T-cell (primary cell): ENCODE results near the gene NT5C2. TPM values are rescaled to one million over a fixed set of nuclear protein-coding genes. Genes with fewer than 3 reads are reported as not detected.

Experiments
- ATAC-seq, 4 experiments: fragments of 200-7000 bp in 3 of 4; fragments of 150-1000 bp in 1 of 4; cut with Tn5 transposase; replicated peaks in 1 of 4; 1 replicate in 3 of 4; 2 replicates in 1 of 4; pipeline ENCODE4 v1.10.0; 2021; ENCODE audit warnings: moderate library complexity in 3 of 4, mild to moderate bottlenecking in 2 of 4, moderate number of reproducible peaks in 1 of 4
- CTCF ChIA-PET, 2 donors: fragments of 300-600 bp; sonication (Branson Sonifier 250); formaldehyde crosslinking; loops; one replicate each; lab custom pipeline; 2022; ENCODE audit warnings: antibody characterized with exemption in 2 of 2; lab: Charles Lee
- POLR2A ChIA-PET, 2 donors: fragments of 300-600 bp; sonication (Branson Sonifier 250); formaldehyde crosslinking; loops; one replicate each; lab custom pipeline; 2022; ENCODE audit warnings: antibody characterized with exemption in 2 of 2; lab: Charles Lee
- DNase-seq, 35 experiments: peaks; one replicate each; pipeline versions ENCODE4 v3.0.0 to v3.0.0-alpha.2; 2013 to 2023
- H3K27ac ChIP-seq: one replicate; pipeline ENCODE4 v1.5.1; 2013; ENCODE audit warnings: low read length
- H3K27me3 ChIP-seq, 2 experiments: replicated peaks in 1 of 2; 1 replicate in 1 of 2; 2 replicates in 1 of 2; pipeline versions ENCODE4 v1.6.1 to v1.7.0; 2013; ENCODE audit warnings: low read length in 1 of 2, mixed read lengths in 1 of 2; ENCODE audit not compliant: control insufficient read depth in 2 of 2, insufficient read depth in 2 of 2; ENCODE audit errors: extremely low read depth in 1 of 2
- H3K36me3 ChIP-seq, 2 donors: 1 replicate in 1 of 2; 2 replicates in 1 of 2; pipeline versions ENCODE4 v1.6.1 to v1.7.0; 2013; ENCODE audit warnings: low read length in 1 of 2; ENCODE audit not compliant: control insufficient read depth in 2 of 2, insufficient read depth in 1 of 2; ENCODE audit errors: extremely low read depth in 1 of 2
- H3K4me1 ChIP-seq, 2 experiments: 1 replicate in 1 of 2; 2 replicates in 1 of 2; pipeline versions ENCODE4 v1.6.1 to v1.7.0; 2013; ENCODE audit warnings: low read length in 2 of 2, mixed read lengths in 1 of 2; ENCODE audit not compliant: insufficient read depth in 2 of 2, control insufficient read depth in 1 of 2; ENCODE audit errors: extremely low read depth in 1 of 2
- H3K4me3 ChIP-seq, 2 donors: 1 replicate in 1 of 2; 2 replicates in 1 of 2; pipeline versions ENCODE4 v1.5.1 to v1.7.0; 2013; ENCODE audit warnings: mild to moderate bottlenecking in 2 of 2, low read length in 1 of 2, moderate library complexity in 1 of 2; ENCODE audit not compliant: control insufficient read depth in 1 of 2; ENCODE audit errors: extremely low read depth in 1 of 2
- H3K9me3 ChIP-seq: 2 replicates; pipeline ENCODE4 v1.7.0; 2013
- H3K27ac Mint-ChIP-seq, 2 donors: one replicate each; pipeline ENCODE4 v1.8.0; 2020 to 2021; ENCODE audit warnings: mild to moderate bottlenecking in 2 of 2, mixed read lengths in 2 of 2
- H3K27me3 Mint-ChIP-seq, 2 donors: one replicate each; pipeline ENCODE4 v1.8.0; 2021 to 2022; ENCODE audit warnings: mixed read lengths in 2 of 2
- H3K36me3 Mint-ChIP-seq: one replicate; pipeline ENCODE4 v1.8.0; 2021; ENCODE audit warnings: mixed read lengths
- H3K4me1 Mint-ChIP-seq, 3 donors: one replicate each; pipeline ENCODE4 v1.8.0; 2020 to 2022; ENCODE audit warnings: mixed read lengths in 3 of 3, mild to moderate bottlenecking in 1 of 3
- H3K4me3 Mint-ChIP-seq, 3 donors: one replicate each; pipeline ENCODE4 v1.8.0; 2020 to 2022; ENCODE audit warnings: mild to moderate bottlenecking in 3 of 3, mixed read lengths in 3 of 3, moderate library complexity in 3 of 3
- H3K9me3 Mint-ChIP-seq, 3 donors: one replicate each; pipeline ENCODE4 v1.8.0; 2020 to 2022; ENCODE audit warnings: mixed read lengths in 3 of 3
- WGBS: methylation state at CpG from one replicate; pipeline ENCODE4 v1.1.5; 2013; ENCODE audit warnings: missing lambda C conversion rate; ENCODE audit not compliant: insufficient coverage; 5-methylcytosine and 5-hydroxymethylcytosine counted together
- total RNA-seq, 35 experiments: library from RNA in 6 of 35; stranded (reverse) in 6 of 35; fragments of 120-200 nt in 1 of 35; gene quantifications; one replicate each; pipeline versions ENCODE4 v1.2.1 to v1.2.4 and lab custom pipeline; 2013 to 2026

Gene NT5C2
- total RNA-seq, 5 donors from 2014 or later (not counting 1 experiment from before 2014, with no cell fraction given): 49.7 to 63.5 (median 54.0) TPM

DNA sequence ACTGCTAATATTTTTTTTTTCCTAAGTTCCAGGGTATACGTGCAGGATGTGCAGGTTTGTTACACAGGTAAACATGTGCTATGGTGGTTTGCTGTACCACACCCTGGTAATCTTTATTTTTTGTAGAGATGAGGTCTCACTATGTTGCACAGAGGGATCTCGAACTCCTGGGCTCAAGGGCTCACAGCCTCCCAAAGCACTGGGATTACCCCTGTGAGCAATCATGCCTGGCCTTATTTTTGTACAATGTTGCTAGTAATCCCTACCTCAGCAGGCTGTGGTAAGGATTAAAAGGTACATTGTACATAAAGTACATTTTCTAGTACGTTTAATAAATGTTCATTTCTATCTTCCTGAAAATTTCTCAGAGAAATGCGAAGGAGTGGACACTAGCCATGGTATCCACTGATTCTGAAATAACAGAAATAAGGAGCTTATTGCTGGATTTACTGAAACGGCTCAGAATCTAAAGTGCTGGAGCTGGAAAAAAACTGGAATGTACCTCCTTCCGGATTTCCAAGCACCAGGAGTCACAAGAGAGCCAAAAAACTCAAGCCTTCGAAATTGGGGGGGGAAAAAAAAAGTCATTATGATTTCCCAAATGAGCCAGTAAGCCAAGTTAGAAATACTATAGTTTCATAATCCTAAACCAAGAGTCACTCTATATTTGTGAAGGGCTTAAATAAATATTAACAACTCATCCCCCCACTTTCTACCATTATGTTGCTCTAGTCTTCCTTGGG, 69.6 kb downstream of the NT5C2 start:
- H3K4me1 ChIP-seq: peaks cover 0 to 2% of the 10 kb centered on the region in 2 experiments
- Mint-ChIP-seq H3K36me3 (peaks cover 10% of the 10 kb centered on the region), H3K27me3 (no peaks in the 10 kb centered on the region), H3K4me1 (peaks cover 6 to 30% (median 22%) of the 10 kb centered on the region in 3 donors), H3K4me3 (no peak overlapping the region), H3K9me3 (no peaks in the 10 kb centered on the region), H3K27ac (no peak overlapping the region)
- H3K27me3 ChIP-seq: no peaks in the 10 kb centered on the region
- H3K4me3 ChIP-seq: no peak overlapping the region
- 93% methylated on average over 3 of the region's 7 CpGs for WGBS
- no peaks in the 10 kb centered on the region for H3K9me3 ChIP-seq
- ATAC-seq (no peak), DNase-seq (no peak)
- ChIA-PET POLR2A (no interaction called here), CTCF (interaction anchor here in 1 of 2 donors (0.8 kb wide), 1 partner anchor 993 kb away, joined by 5 read pairs; no protein-coding TSS in a partner anchor)
- no peak overlapping the region for H3K27ac ChIP-seq
- H3K36me3 ChIP-seq: peaks cover 0 to 4% of the 10 kb centered on the region in 2 donors

DNA sequence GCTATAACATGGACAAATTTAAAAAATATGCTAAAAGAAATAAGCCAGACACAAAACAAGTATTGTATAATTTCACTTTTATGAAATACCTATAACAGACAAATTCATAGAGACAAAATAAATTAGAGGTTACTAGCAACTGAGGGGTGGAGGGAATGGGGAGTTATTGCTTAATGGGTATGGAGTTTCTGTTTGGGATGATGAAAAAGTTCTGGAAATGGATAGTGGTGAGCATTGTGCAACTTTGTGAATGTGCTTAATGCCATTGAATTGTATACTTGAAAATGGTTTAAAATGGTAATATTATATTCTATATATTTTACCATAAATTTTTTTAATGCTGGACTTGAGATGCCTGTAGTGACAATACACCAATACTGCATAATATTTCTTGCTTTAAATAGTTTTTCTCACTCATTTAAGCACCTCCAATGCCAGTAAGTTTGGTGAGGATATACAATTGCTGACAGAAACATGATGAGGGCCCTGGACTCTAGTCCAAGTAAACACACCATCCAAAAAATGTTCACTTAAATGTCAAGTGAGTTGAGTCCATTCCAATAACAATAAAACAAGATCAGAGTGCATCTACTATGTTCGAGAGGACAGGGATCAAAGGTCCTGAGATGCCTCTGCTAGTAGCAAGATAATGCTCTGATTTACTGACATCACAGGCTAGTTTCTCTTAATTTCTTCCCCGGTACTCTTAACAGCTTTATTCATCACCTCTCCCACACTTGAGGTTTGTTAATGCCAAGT, 71.9 kb downstream of the NT5C2 start:
- 100% methylated on average over 1 of the region's 2 CpGs for WGBS
- peaks cover 0 to 2% of the 10 kb centered on the region in 2 donors for H3K36me3 ChIP-seq
- no peak for ATAC-seq
- ChIA-PET POLR2A (no interaction called here), CTCF (no interaction called here)
- no peaks in the 10 kb centered on the region for H3K27me3 ChIP-seq
- H3K4me1 ChIP-seq: peaks cover 0 to 2% of the 10 kb centered on the region in 2 experiments
- no peak for DNase-seq
- peaks cover 5 to 32% (median 24%) of the 10 kb centered on the region in 3 donors for H3K4me1 Mint-ChIP-seq
- H3K4me3 Mint-ChIP-seq: no peak overlapping the region
- H3K4me3 ChIP-seq: no peak overlapping the region
- H3K9me3 Mint-ChIP-seq: no peaks in the 10 kb centered on the region
- no peaks in the 10 kb centered on the region for H3K9me3 ChIP-seq
- no peaks in the 10 kb centered on the region for H3K27me3 Mint-ChIP-seq
- no peak overlapping the region for H3K27ac Mint-ChIP-seq
- H3K27ac ChIP-seq: no peak overlapping the region
- peaks cover 6% of the 10 kb centered on the region for H3K36me3 Mint-ChIP-seq

DNA sequence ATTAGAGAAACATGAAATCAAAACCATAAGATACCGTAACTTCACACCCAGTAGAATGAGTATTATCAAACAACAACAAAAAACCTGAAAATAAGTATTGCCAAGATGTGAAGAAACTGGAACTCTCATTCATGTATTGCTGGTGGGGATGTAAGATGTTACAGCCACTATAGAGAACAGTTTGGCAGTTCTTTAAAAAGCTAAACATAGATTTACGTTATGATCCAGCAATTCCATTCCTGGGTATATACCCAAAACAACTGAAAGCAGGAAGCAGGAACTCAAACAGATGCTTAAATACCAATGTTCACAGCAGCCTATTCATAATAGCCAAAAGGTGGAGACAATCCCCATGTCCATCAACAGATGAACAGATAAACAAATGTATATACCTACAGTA, 72.5 kb downstream of the NT5C2 start:
- ATAC-seq (no peak), DNase-seq (no peak)
- no peaks in the 10 kb centered on the region for H3K9me3 ChIP-seq
- H3K9me3 Mint-ChIP-seq: no peaks in the 10 kb centered on the region
- ChIA-PET POLR2A (no interaction called here), CTCF (no interaction called here)
- H3K4me1 ChIP-seq: peaks cover 0 to 2% of the 10 kb centered on the region in 2 experiments
- H3K4me3 ChIP-seq: no peak overlapping the region
- no peak overlapping the region for H3K27ac ChIP-seq
- H3K4me1 Mint-ChIP-seq: peaks cover 0 to 26% (median 18%) of the 10 kb centered on the region in 3 donors
- H3K36me3 Mint-ChIP-seq: peaks cover under 1% of the 10 kb centered on the region
- no peak overlapping the region for H3K27ac Mint-ChIP-seq
- H3K4me3 Mint-ChIP-seq: no peak overlapping the region
- no peaks in the 10 kb centered on the region for H3K27me3 ChIP-seq
- no peaks in the 10 kb centered on the region for H3K27me3 Mint-ChIP-seq
- H3K36me3 ChIP-seq: no peaks in the 10 kb centered on the region
- WGBS: no CpG with 5 or more reads among the region's 2 CpGs

DNA sequence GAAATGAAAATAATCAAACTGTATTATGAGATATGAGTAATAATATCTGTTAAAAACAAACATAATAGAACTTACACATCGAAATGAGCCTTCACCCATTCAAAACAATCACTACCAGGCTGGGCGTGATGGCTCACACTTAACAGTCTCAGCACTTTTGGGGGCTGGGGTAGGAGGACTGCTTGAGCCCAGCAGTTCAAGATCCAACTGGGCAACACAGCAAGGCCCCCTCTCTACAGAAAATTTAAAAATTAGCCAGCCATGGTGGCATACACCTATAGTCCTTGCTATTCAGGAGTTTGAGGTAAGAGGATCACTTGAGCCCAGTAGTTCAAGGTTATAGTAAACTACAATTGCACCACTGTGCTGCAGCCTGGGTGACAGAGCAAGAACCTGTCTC, 75.8 kb downstream of the NT5C2 start:
- Histone ChIP-seq H3K27ac (no peak overlapping the region), H3K27me3 (no peaks in the 10 kb centered on the region), H3K4me1 (no peaks in the 10 kb centered on the region), H3K36me3 (no peaks in the 10 kb centered on the region), H3K4me3 (no peak overlapping the region), H3K9me3 (no peaks in the 10 kb centered on the region)
- no peak overlapping the region for H3K27ac Mint-ChIP-seq
- ChIA-PET CTCF (no interaction called here), POLR2A (interaction anchor here in 1 of 2 donors (0.5 to 0.6 kb wide), 2 partner anchors 73 to 122 kb away, joined by 3 to 6 read pairs; no protein-coding TSS in a partner anchor)
- WGBS: no CpG with 5 or more reads among the region's 2 CpGs
- ATAC-seq: no peak
- DNase-seq: no peak
- no peak overlapping the region for H3K4me3 Mint-ChIP-seq
- peaks cover 0 to 13% (median 6%) of the 10 kb centered on the region in 3 donors for H3K4me1 Mint-ChIP-seq
- H3K27me3 Mint-ChIP-seq: no peaks in the 10 kb centered on the region
- H3K36me3 Mint-ChIP-seq: peaks cover 3% of the 10 kb centered on the region
- H3K9me3 Mint-ChIP-seq: no peaks in the 10 kb centered on the region

DNA sequence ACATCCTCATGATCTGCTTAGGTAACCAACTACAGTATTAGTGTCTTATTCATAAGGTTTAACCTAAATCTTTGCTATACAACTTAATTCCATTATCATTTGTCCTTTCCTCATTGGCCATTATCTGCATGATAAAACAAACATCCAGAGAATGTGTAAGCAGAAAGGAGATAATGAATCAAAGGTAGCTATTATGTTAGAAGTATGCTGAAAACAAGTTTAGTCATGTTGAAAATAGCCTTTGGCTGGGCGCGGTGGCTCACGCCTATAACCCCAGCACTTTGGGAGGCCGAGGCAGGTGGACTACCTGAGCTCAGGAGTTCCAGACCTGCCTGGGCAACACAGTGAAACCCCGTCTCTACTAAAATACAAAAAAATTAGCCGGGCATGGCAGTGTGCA, 78.2 kb downstream of the NT5C2 start:
- H3K36me3 Mint-ChIP-seq: peaks cover 7% of the 10 kb centered on the region
- no peak for DNase-seq
- Histone ChIP-seq H3K36me3 (peaks cover 0 to 3% of the 10 kb centered on the region in 2 donors), H3K9me3 (no peaks in the 10 kb centered on the region), H3K27me3 (no peaks in the 10 kb centered on the region), H3K4me3 (no peak overlapping the region), H3K27ac (no peak overlapping the region), H3K4me1 (no peaks in the 10 kb centered on the region)
- H3K9me3 Mint-ChIP-seq: no peaks in the 10 kb centered on the region
- CTCF ChIA-PET: interaction anchor here in 1 of 2 donors (1.1 kb wide), 1 partner anchor 129 kb away, joined by 4 read pairs; no protein-coding TSS in a partner anchor
- no peak overlapping the region for H3K27ac Mint-ChIP-seq
- H3K4me1 Mint-ChIP-seq: peaks cover 0 to 8% (median 5%) of the 10 kb centered on the region in 3 donors
- no peaks in the 10 kb centered on the region for H3K27me3 Mint-ChIP-seq
- POLR2A ChIA-PET: no interaction called here
- no peak for ATAC-seq
- 98% methylated on average over 4 of the region's 6 CpGs for WGBS
- no peak overlapping the region for H3K4me3 Mint-ChIP-seq

DNA sequence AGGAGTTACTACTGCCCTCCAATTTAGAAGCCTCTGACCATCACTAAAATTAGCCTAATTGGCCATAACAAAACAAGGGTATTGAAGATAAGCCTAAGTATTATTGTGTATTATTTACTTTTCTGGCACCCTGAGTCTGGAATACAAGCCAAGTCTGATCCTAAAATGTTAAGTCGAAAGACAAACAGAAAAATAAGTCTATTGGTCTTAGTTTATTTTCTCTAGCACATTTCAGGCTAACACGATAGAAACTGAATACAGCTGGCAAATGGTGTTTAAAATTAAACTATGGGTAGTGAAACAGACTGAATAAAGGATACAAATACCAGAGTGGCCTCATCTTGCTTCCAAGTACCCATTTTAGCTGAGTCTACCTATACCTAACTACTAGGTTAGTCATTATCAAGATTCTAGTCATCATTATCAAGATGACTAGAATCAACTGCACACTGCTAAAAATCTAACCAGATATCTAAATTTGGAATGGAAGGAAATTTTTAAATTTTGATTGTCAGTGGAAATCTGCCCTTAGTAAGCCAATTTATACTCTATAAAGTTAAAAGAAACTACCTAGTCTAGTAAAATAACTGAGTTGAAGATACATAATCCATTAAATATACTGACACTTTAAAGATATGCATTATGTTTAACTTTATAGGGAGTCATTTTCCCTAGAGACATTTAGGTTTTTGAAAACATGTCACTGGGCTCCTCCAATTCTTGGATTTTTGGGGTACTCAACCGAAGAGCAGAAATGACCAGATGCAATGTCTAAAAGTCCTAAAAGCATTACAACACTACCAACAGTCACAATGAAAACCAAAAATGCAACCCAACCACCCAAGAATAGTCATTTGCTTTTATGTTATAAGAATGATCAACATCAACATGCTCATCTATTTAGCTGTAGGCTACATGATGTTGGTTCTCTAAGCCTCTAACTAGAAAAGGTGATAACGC, 80.9 kb downstream of the NT5C2 start:
- no CpG with 5 or more reads among the region's 4 CpGs for WGBS
- ATAC-seq (no peak), DNase-seq (no peak)
- POLR2A ChIA-PET: no interaction called here
- no peaks in the 10 kb centered on the region for H3K9me3 Mint-ChIP-seq
- no peaks in the 10 kb centered on the region for H3K4me1 ChIP-seq
- H3K27me3 Mint-ChIP-seq: no peaks in the 10 kb centered on the region
- H3K36me3 ChIP-seq: peaks cover 0 to 3% of the 10 kb centered on the region in 2 donors
- no peaks in the 10 kb centered on the region for H3K27me3 ChIP-seq
- H3K27ac Mint-ChIP-seq: no peak overlapping the region
- CTCF ChIA-PET: no interaction called here
- no peak overlapping the region for H3K4me3 Mint-ChIP-seq
- H3K4me3 ChIP-seq: no peak overlapping the region
- H3K9me3 ChIP-seq: no peaks in the 10 kb centered on the region
- peaks cover 0 to 6% (median 4%) of the 10 kb centered on the region in 3 donors for H3K4me1 Mint-ChIP-seq
- no peak overlapping the region for H3K27ac ChIP-seq
- H3K36me3 Mint-ChIP-seq: peaks cover 15% of the 10 kb centered on the region
